GM12878 (cell line): ENCODE data around the gene CTNNA3. TPM values are rescaled to one million over a fixed set of nuclear protein-coding genes. Genes with fewer than 3 reads are reported as not detected.
A peak's percentile ranks its signal among the peaks of the same experiment; 100 is the strongest.

Experiments
- ATAC-seq: fragments of 200-7000 bp; cut with Tn5 transposase; 3 replicates; pipeline ENCODE4 v1.9.1; 2020; ENCODE audit warnings: mild to moderate bottlenecking, moderate library complexity
- BruUV-seq: library from RNA; stranded (reverse); fragments of 400-500 nt; replicated peaks from 2 replicates; lab custom pipeline; 2021; lab: Mats Ljungman, UMichigan
- CTCF ChIA-PET: fragments of 300-600 bp; sonication (Branson Sonifier 250); formaldehyde crosslinking; extraction: SDS; loops from one replicate; lab custom pipeline; 2021; ENCODE audit warnings: inconsistent platforms; lab: Yijun Ruan, JAX
- POLR2A ChIA-PET: fragments of 350-600 bp; formaldehyde crosslinking; extraction: SDS; loops from one replicate; lab custom pipeline; 2021; ENCODE audit warnings: inconsistent platforms; lab: Charles Lee
- RAD21 ChIA-PET: fragments of 300-600 bp; sonication (Branson Sonifier 250); formaldehyde crosslinking; loops from one replicate; lab custom pipeline; 2023; ENCODE audit warnings: antibody characterized with exemption; ENCODE audit not compliant: unreplicated experiment; lab: Charles Lee
- SMC1A ChIA-PET: fragments of 300-600 bp; sonication (Branson Sonifier 250); formaldehyde crosslinking; loops from one replicate; lab custom pipeline; 2023; ENCODE audit not compliant: unreplicated experiment, uncharacterized antibody; lab: Charles Lee
- DNase-seq: peaks from one replicate; pipeline ENCODE4 v3.0.0-alpha.2; 2011; ENCODE audit warnings: low read depth, low spot score
- FAIRE-seq: peaks from 3 replicates; lab custom pipeline; 2011; peaks lifted over from hg19 to GRCh38; lab: Jason Lieb, UNC
- H2AFZ ChIP-seq: 2 replicates; pipeline ENCODE4 v1.6.0; 2011; ENCODE audit warnings: low read depth, low read length, control low read depth; ENCODE audit not compliant: control insufficient read depth
- H3K27ac ChIP-seq: 2 replicates; pipeline ENCODE4 v1.5.1; 2011; ENCODE audit warnings: control low read depth; ENCODE audit not compliant: control insufficient read depth, insufficient read depth
- H3K27me3 ChIP-seq, 2 experiments: replicated peaks in 1 of 2; 2 replicates each; pipeline versions ENCODE4 v1.6.0 to v1.6.1; 2011; ENCODE audit warnings: low read length in 1 of 2; ENCODE audit not compliant: control insufficient read depth in 2 of 2, insufficient read depth in 2 of 2
- H3K36me3 ChIP-seq, 2 experiments: 2 replicates each; pipeline ENCODE4 v1.5.1; 2011; ENCODE audit warnings: low read length in 1 of 2; ENCODE audit not compliant: control insufficient read depth in 2 of 2, insufficient read depth in 2 of 2
- H3K4me1 ChIP-seq: 2 replicates; pipeline ENCODE4 v1.6.1; 2011; ENCODE audit warnings: mild to moderate bottlenecking, low read length, moderate library complexity, mixed read lengths; ENCODE audit not compliant: control insufficient read depth, insufficient read depth
- H3K4me2 ChIP-seq: 2 replicates; pipeline ENCODE4 v1.6.0; 2011; ENCODE audit warnings: control low read depth; ENCODE audit not compliant: control insufficient read depth, insufficient read depth
- H3K4me3 ChIP-seq: fragments of 200-600 bp; sonication (generic); 2 replicates; pipeline ENCODE4 v1.5.1; 2016
- H3K79me2 ChIP-seq: 2 replicates; pipeline ENCODE4 v1.6.0; 2011; ENCODE audit warnings: low read length; ENCODE audit not compliant: control insufficient read depth, insufficient read depth
- H3K9ac ChIP-seq: 2 replicates; pipeline ENCODE4 v1.8.0; 2011; ENCODE audit warnings: low read length, control low read depth, mixed read lengths; ENCODE audit not compliant: control insufficient read depth, insufficient read depth
- H3K9me3 ChIP-seq: replicated peaks from 3 replicates; pipeline ENCODE4 v1.5.1; 2011; ENCODE audit warnings: mild to moderate bottlenecking, low read length; ENCODE audit not compliant: control insufficient read depth, insufficient read depth
- H4K20me1 ChIP-seq: 2 replicates; pipeline ENCODE4 v1.6.0; 2011; ENCODE audit not compliant: control insufficient read depth, insufficient read depth
- BCL11A ChIP-seq: IDR thresholded peaks from 2 replicates; pipeline ENCODE4 v1.6.1; 2011; ENCODE audit warnings: low read depth, low read length
- ETV6 ChIP-seq, 2 experiments: fragments of 450-650 bp in 1 of 2; IDR thresholded peaks in 1 of 2; conservative IDR thresholded peaks in 1 of 2; 2 replicates each; pipeline ENCODE4 v1.6.1; 2014; ENCODE audit warnings: antibody characterized with exemption in 1 of 2, borderline replicate concordance in 1 of 2, low read depth in 1 of 2, mild to moderate bottlenecking in 1 of 2, moderate library complexity in 1 of 2
- KAT2A ChIP-seq: conservative IDR thresholded peaks from 2 replicates; pipeline ENCODE4 v1.6.1; 2011; ENCODE audit warnings: low read depth, low read length; ENCODE audit not compliant: control insufficient read depth
- KDM1A ChIP-seq: fragments of 200-600 bp; sonication (generic); IDR thresholded peaks from 2 replicates; pipeline ENCODE4 v1.6.1; 2016; ENCODE audit warnings: borderline replicate concordance
- MEF2A ChIP-seq: IDR thresholded peaks from 2 replicates; pipeline ENCODE4 v1.6.1; 2011; ENCODE audit warnings: low read depth, mild to moderate bottlenecking, low read length, moderate library complexity; ENCODE audit not compliant: insufficient read depth
- NFYA ChIP-seq: IDR thresholded peaks from 2 replicates; pipeline ENCODE4 v1.6.1; 2011; ENCODE audit warnings: low read depth, mild to moderate bottlenecking, low read length, improper control_type of control experiment, borderline replicate concordance
- RAD21 ChIP-seq: IDR thresholded peaks from 2 replicates; pipeline ENCODE4 v1.6.1; 2011; ENCODE audit warnings: mild to moderate bottlenecking, low read depth, low read length, moderate library complexity; ENCODE audit not compliant: insufficient read depth
- RCOR1 ChIP-seq: conservative IDR thresholded peaks from 2 replicates; pipeline ENCODE4 v1.6.1; 2012; ENCODE audit warnings: low read depth, low read length, improper control_type of control experiment
- SMARCA5 ChIP-seq: fragments of 450-650 bp; IDR thresholded peaks from 2 replicates; pipeline ENCODE4 v1.6.1; 2017; ENCODE audit warnings: mild to moderate bottlenecking
- SMC3 ChIP-seq: IDR thresholded peaks from 2 replicates; pipeline ENCODE4 v1.6.1; 2011; ENCODE audit warnings: low read length, improper control_type of control experiment, borderline replicate concordance
- STAT1 ChIP-seq: fragments of 450-650 bp; conservative IDR thresholded peaks from 2 replicates; pipeline ENCODE4 v1.6.1; 2014; ENCODE audit warnings: antibody characterized with exemption, mild to moderate bottlenecking
- WGBS: methylation state at CpG from one replicate; pipeline ENCODE4 v1.1.6; 2016; ENCODE audit warnings: low lambda C conversion rate; ENCODE audit not compliant: insufficient replicate concordance, insufficient coverage; ENCODE audit errors: missing lambda C conversion rate; 5-methylcytosine and 5-hydroxymethylcytosine counted together
- in situ Hi-C: fragments of 300-500 bp; cut with MboI; formaldehyde crosslinking; loops from 9 replicates; pipeline ENCODE4 v1.14.3; 2018; ENCODE audit warnings: mixed read lengths
- intact Hi-C: fragments of 100-400 bp; cut with micrococcal nuclease; formaldehyde crosslinking; loops from one replicate; pipeline ENCODE4 v1.14.2; 2022; ENCODE audit not compliant: unreplicated experiment
- polyA plus RNA-seq, 11 experiments: library from polyadenylated mRNA; depleted of rRNA in 4 of 11; unstranded in 6 of 11; stranded (reverse) in 5 of 11; fragments of >200 nt; fragmentation: Nextera tagmentation in 4 of 11; fragmentation: Illumina TruSeq in 1 of 11; extraction: Ambion mirVana in 4 of 11; extraction: Trizol in 1 of 11; gene quantifications; 1 replicate in 1 of 11; 2 replicates in 10 of 11; pipeline versions ENCODE4 v1.2.1 to v1.2.3, GENCODE V29; 2011 to 2016; ENCODE audit warnings: inconsistent platforms in 2 of 11, missing spikeins in 2 of 11, low read depth in 1 of 11
- total RNA-seq, 4 experiments: library from RNA; depleted of rRNA in 3 of 4; stranded (reverse); fragments of >200 nt in 3 of 4; fragmentation: Illumina TruSeq in 1 of 4; extraction: Trizol in 1 of 4; gene quantifications; 2 replicates each; pipeline versions ENCODE4 v1.2.1 to v1.2.3, GENCODE V29; 2013 to 2021
- TF ChIP-seq, protein P1 (sequence below), 3 experiments: IDR thresholded peaks in 2 of 3; conservative IDR thresholded peaks in 1 of 3; 2 replicates each; pipeline ENCODE4 v1.5.1; 2011; ENCODE audit warnings: low read depth in 3 of 3, low read length in 3 of 3, mild to moderate bottlenecking in 3 of 3, control low read depth in 2 of 3, moderate library complexity in 2 of 3, inconsistent platforms in 1 of 3, mixed read lengths in 1 of 3; ENCODE audit not compliant: control insufficient read depth in 2 of 3, insufficient read depth in 1 of 3; ENCODE audit errors: extremely low read depth in 1 of 3
- TF ChIP-seq, protein P2 (sequence below): fragments of 450-650 bp; IDR thresholded peaks from 2 replicates; pipeline ENCODE4 v1.6.1; 2017; ENCODE audit warnings: mild to moderate bottlenecking, low read depth, inconsistent platforms; ENCODE audit not compliant: poor library complexity, severe bottlenecking
- TF ChIP-seq, protein P3 (sequence below): fragments of 450-650 bp; IDR thresholded peaks from 2 replicates; pipeline ENCODE4 v1.6.1; 2018; ENCODE audit warnings: borderline replicate concordance, mild to moderate bottlenecking; ENCODE audit not compliant: partially characterized antibody

Gene CTNNA3
- total and polyA plus RNA-seq, 10 of the 15 experiments (the other 5 are each of a cell fraction or from before 2014, with no cell fraction given): under 0.01 to 4.5 (median 0.22) TPM; not detected in 2

DNA sequence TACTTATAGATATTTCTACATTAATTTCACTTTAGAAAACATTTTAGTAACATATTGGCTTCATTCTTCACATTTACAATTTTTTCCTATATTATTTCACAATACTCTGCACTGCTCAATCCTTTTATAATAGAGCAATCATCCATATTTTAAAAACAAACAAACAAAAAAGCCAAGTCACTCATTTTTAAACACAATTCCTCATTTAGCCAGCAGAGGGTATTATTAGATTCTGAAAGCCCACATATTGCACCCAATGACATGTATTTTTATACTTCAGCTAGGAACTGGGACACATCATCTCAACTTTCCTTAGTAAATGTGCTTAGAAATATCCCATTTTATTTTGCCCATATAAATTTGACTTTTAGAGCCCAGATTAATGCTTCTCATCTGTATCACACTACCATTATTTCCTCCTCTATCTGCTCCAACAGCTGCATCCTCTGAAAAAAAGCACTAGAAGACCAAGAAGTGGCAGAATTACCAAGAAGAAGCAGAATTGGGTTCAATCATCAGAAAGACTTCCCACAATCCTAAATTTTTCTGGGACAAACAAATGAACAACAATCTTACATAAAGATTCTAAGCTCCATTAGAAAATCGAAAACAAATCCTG lies 29.5 kb downstream of the CTNNA3 start:
- Histone ChIP-seq H3K36me3 (no peaks in the 10 kb centered on the region), H3K4me3 (no peak overlapping the region), H3K27ac (no peak overlapping the region), H2AFZ (no peak overlapping the region), H3K27me3 (no peaks in the 10 kb centered on the region), H3K4me1 (no peaks in the 10 kb centered on the region), H3K4me2 (no peak overlapping the region), H4K20me1 (no peaks in the 10 kb centered on the region), H3K9ac (no peak overlapping the region), H3K79me2 (no peaks in the 10 kb centered on the region), H3K9me3 (no peaks in the 10 kb centered on the region)
- intact Hi-C loops: loop anchor here (1.0 kb wide), 1 partner anchor 113 kb away; no protein-coding TSS in a partner anchor
- BruUV-seq: no TSS peak
- ChIA-PET SMC1A (interaction anchor here (0.8 to 10.8 kb wide), 15 partner anchors 11 to 245 kb away, joined by 3 to 221 read pairs (median 5); partner anchors contain the start of gene CTNNA3), CTCF (interaction anchor here (0.6 to 10.6 kb wide), 28 partner anchors 9 to 735 kb away, joined by 3 to 311 read pairs (median 4); partner anchors contain the start of gene CTNNA3), RAD21 (interaction anchor here (0.7 to 9.6 kb wide), 16 partner anchors 12 to 735 kb away, joined by 3 to 193 read pairs (median 6); partner anchors contain the start of gene CTNNA3), POLR2A (interaction anchor here (0.5 to 1.6 kb wide), 4 partner anchors 11 to 113 kb away, joined by 3 to 13 read pairs (median 3); no protein-coding TSS in a partner anchor)
- in situ Hi-C loops: no loop called here
- ATAC-seq (peak; percentile 63), DNase-seq (no peak), FAIRE-seq (peak; percentile 23)
- WGBS: 40% methylated on average over 1 of the region's 1 CpG
- TF ChIP-seq, protein P1, sequence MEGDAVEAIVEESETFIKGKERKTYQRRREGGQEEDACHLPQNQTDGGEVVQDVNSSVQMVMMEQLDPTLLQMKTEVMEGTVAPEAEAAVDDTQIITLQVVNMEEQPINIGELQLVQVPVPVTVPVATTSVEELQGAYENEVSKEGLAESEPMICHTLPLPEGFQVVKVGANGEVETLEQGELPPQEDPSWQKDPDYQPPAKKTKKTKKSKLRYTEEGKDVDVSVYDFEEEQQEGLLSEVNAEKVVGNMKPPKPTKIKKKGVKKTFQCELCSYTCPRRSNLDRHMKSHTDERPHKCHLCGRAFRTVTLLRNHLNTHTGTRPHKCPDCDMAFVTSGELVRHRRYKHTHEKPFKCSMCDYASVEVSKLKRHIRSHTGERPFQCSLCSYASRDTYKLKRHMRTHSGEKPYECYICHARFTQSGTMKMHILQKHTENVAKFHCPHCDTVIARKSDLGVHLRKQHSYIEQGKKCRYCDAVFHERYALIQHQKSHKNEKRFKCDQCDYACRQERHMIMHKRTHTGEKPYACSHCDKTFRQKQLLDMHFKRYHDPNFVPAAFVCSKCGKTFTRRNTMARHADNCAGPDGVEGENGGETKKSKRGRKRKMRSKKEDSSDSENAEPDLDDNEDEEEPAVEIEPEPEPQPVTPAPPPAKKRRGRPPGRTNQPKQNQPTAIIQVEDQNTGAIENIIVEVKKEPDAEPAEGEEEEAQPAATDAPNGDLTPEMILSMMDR (IDR thresholded peaks at IDR 0.05 in 2 of 3, conservative IDR thresholded peaks at IDR 0.05 in 1 of 3; ENCODE audit: control insufficient read depth in 2 of 3, extremely low read depth in 1 of 3, insufficient read depth in 1 of 3, low read depth in 3 of 3, low read length in 3 of 3): peak; percentile 12 to 53 (median 25); a peak in 3 of 6 replicates
- TF ChIP-seq KAT2A (no peak), KDM1A (no peak), STAT1 (no peak), NFYA (no peak), RCOR1 (no peak), MEF2A (no peak), SMC3 (peak; percentile 78), ETV6 (conservative IDR thresholded peaks at IDR 0.05 in 1 of 2, IDR thresholded peaks at IDR 0.05 in 1 of 2; ENCODE audit: borderline replicate concordance in 1 of 2, low read depth in 1 of 2) (no peak), SMARCA5 (no peak), BCL11A (no peak), RAD21 (peak; percentile 59)
- TF ChIP-seq, protein P2, sequence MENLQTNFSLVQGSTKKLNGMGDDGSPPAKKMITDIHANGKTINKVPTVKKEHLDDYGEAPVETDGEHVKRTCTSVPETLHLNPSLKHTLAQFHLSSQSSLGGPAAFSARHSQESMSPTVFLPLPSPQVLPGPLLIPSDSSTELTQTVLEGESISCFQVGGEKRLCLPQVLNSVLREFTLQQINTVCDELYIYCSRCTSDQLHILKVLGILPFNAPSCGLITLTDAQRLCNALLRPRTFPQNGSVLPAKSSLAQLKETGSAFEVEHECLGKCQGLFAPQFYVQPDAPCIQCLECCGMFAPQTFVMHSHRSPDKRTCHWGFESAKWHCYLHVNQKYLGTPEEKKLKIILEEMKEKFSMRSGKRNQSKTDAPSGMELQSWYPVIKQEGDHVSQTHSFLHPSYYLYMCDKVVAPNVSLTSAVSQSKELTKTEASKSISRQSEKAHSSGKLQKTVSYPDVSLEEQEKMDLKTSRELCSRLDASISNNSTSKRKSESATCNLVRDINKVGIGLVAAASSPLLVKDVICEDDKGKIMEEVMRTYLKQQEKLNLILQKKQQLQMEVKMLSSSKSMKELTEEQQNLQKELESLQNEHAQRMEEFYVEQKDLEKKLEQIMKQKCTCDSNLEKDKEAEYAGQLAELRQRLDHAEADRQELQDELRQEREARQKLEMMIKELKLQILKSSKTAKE: no peak
- TF ChIP-seq, protein P3, sequence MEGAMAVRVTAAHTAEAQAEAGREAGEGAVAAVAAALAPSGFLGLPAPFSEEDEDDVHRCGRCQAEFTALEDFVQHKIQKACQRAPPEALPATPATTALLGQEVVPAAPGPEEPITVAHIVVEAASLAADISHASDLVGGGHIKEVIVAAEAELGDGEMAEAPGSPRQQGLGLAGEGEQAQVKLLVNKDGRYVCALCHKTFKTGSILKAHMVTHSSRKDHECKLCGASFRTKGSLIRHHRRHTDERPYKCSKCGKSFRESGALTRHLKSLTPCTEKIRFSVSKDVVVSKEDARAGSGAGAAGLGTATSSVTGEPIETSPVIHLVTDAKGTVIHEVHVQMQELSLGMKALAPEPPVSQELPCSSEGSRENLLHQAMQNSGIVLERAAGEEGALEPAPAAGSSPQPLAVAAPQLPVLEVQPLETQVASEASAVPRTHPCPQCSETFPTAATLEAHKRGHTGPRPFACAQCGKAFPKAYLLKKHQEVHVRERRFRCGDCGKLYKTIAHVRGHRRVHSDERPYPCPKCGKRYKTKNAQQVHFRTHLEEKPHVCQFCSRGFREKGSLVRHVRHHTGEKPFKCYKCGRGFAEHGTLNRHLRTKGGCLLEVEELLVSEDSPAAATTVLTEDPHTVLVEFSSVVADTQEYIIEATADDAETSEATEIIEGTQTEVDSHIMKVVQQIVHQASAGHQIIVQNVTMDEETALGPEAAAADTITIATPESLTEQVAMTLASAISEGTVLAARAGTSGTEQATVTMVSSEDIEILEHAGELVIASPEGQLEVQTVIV: no peak
